Neural progenitor cell (in vitro differentiated cells): ENCODE results near the gene KRTAP2-1. TPM values are rescaled to one million over a fixed set of nuclear protein-coding genes. Genes with fewer than 3 reads are reported as not detected.

Source experiments
- DNase-seq: peaks from one replicate; pipeline ENCODE4 v3.0.0-alpha.2; 2016; ENCODE audit warnings: low spot score
- H2AFZ ChIP-seq: fragments of 200-600 bp; sonication (generic); replicated peaks from 2 replicates; pipeline ENCODE4 v1.6.1; 2016; ENCODE audit warnings: antibody characterized with exemption
- H3F3A ChIP-seq: fragments of 200-600 bp; sonication (generic); 2 replicates; pipeline ENCODE4 v1.6.1; 2016; ENCODE audit warnings: antibody characterized with exemption, low read depth
- H3K27ac ChIP-seq: fragments of 200-600 bp; sonication (generic); 2 replicates; pipeline ENCODE4 v1.5.1; 2016; ENCODE audit warnings: mild to moderate bottlenecking
- H3K27me3 ChIP-seq: fragments of 200-600 bp; sonication (generic); 2 replicates; pipeline ENCODE4 v1.6.1; 2016; ENCODE audit warnings: mild to moderate bottlenecking, moderate library complexity
- H3K36me3 ChIP-seq: fragments of 200-600 bp; sonication (generic); 2 replicates; pipeline ENCODE4 v1.5.1; 2016
- H3K4me1 ChIP-seq: fragments of 200-600 bp; sonication (generic); 2 replicates; pipeline ENCODE4 v1.6.1; 2016; ENCODE audit warnings: mixed run types
- H3K4me2 ChIP-seq: fragments of 200-600 bp; sonication (generic); 2 replicates; pipeline ENCODE4 v1.6.1; 2016
- H3K4me3 ChIP-seq: fragments of 200-600 bp; sonication (generic); 2 replicates; pipeline ENCODE4 v1.5.1; 2016
- H3K79me2 ChIP-seq: fragments of 200-600 bp; sonication (generic); 2 replicates; pipeline ENCODE4 v1.6.1; 2016; ENCODE audit warnings: low read depth
- H3K9ac ChIP-seq: fragments of 200-600 bp; sonication (generic); 2 replicates; pipeline ENCODE4 v1.6.1; 2016
- H3K9me3 ChIP-seq: fragments of 200-600 bp; sonication (generic); 2 replicates; pipeline ENCODE4 v1.5.1; 2016; ENCODE audit warnings: low read depth
- H4K20me1 ChIP-seq: fragments of 200-600 bp; sonication (generic); 2 replicates; pipeline ENCODE4 v1.6.1; 2016; ENCODE audit warnings: low read depth
- H3K27ac Mint-ChIP-seq: 3 replicates; pipeline ENCODE4 v1.8.0; 2021; ENCODE audit warnings: mixed read lengths
- H3K27me3 Mint-ChIP-seq: 2 replicates; pipeline ENCODE4 v1.8.0; 2022; ENCODE audit warnings: low read depth, mild to moderate bottlenecking, inconsistent platforms, moderate library complexity, mixed read lengths; ENCODE audit not compliant: insufficient read depth
- H3K36me3 Mint-ChIP-seq: 3 replicates; pipeline ENCODE4 v1.8.0; 2021; ENCODE audit warnings: mixed read lengths
- H3K4me1 Mint-ChIP-seq: 3 replicates; pipeline ENCODE4 v1.8.0; 2021; ENCODE audit warnings: mixed read lengths
- H3K4me3 Mint-ChIP-seq: 3 replicates; pipeline ENCODE4 v1.8.0; 2021; ENCODE audit warnings: mild to moderate bottlenecking, moderate library complexity, mixed read lengths
- H3K9me3 Mint-ChIP-seq: 3 replicates; pipeline ENCODE4 v1.8.0; 2020; ENCODE audit warnings: mixed read lengths
- EZH2 ChIP-seq: fragments of 200-600 bp; sonication (generic); IDR thresholded peaks from 2 replicates; pipeline ENCODE4 v1.6.1; 2017; ENCODE audit warnings: antibody characterized with exemption, mild to moderate bottlenecking, moderate library complexity
- EZH2phosphoT487 ChIP-seq: fragments of 200-600 bp; sonication (generic); IDR thresholded peaks from 2 replicates; pipeline ENCODE4 v1.6.1; 2017; ENCODE audit warnings: antibody characterized with exemption
- total RNA-seq: library from RNA; depleted of rRNA; stranded (reverse); fragments of >200 nt; gene quantifications from 2 replicates; pipeline ENCODE4 v1.2.3, GENCODE V29; 2015; ENCODE audit warnings: low replicate concordance
- TF ChIP-seq, protein P1 (sequence below): fragments of 200-600 bp; sonication (generic); IDR thresholded peaks from 2 replicates; pipeline ENCODE4 v1.5.1; 2017; ENCODE audit warnings: antibody characterized with exemption, mild to moderate bottlenecking

The KRTAP2-1 gene
- total RNA-seq, 1 donor from 2014 or later, result not detected

DNA sequence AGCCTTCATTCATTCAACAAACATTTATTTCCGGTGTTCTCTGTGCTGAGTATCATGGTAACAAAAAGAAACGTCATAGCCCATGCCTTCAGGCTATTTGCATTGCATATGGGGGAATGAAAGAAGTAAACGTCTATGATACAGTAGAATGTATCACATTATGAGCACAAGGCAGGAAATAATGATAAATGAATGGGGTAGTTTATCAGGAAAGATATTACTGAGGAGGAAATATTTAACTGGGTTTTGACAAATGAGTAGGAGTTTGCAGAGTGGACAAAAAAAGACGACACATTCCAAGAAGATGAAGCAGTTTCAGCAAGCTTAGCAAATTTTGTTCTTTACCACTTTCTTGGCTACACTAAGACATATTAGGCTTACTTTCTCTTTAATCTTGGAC lies 35.5 kb upstream of the KRTAP2-1 start:
- Histone ChIP-seq H3K9me3 (no peaks in the 10 kb centered on the region), H3K27me3 (no peaks in the 10 kb centered on the region), H3K36me3 (no peaks in the 10 kb centered on the region), H4K20me1 (no peaks in the 10 kb centered on the region), H3K4me1 (no peaks in the 10 kb centered on the region), H2AFZ (no peak overlapping the region), H3K4me2 (no peak overlapping the region), H3K9ac (no peak overlapping the region), H3F3A (no peaks in the 10 kb centered on the region), H3K79me2 (no peaks in the 10 kb centered on the region), H3K4me3 (no peak overlapping the region), H3K27ac (no peak overlapping the region)
- no peak overlapping the region for H3K27ac Mint-ChIP-seq
- no peak overlapping the region for H3K4me3 Mint-ChIP-seq
- no peaks in the 10 kb centered on the region for H3K36me3 Mint-ChIP-seq
- no peaks in the 10 kb centered on the region for H3K27me3 Mint-ChIP-seq
- TF ChIP-seq EZH2, result no peak
- TF ChIP-seq, protein P1, sequence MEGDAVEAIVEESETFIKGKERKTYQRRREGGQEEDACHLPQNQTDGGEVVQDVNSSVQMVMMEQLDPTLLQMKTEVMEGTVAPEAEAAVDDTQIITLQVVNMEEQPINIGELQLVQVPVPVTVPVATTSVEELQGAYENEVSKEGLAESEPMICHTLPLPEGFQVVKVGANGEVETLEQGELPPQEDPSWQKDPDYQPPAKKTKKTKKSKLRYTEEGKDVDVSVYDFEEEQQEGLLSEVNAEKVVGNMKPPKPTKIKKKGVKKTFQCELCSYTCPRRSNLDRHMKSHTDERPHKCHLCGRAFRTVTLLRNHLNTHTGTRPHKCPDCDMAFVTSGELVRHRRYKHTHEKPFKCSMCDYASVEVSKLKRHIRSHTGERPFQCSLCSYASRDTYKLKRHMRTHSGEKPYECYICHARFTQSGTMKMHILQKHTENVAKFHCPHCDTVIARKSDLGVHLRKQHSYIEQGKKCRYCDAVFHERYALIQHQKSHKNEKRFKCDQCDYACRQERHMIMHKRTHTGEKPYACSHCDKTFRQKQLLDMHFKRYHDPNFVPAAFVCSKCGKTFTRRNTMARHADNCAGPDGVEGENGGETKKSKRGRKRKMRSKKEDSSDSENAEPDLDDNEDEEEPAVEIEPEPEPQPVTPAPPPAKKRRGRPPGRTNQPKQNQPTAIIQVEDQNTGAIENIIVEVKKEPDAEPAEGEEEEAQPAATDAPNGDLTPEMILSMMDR, result no peak
- TF ChIP-seq EZH2phosphoT487, result no peak
- H3K9me3 Mint-ChIP-seq, result no peaks in the 10 kb centered on the region
- peaks cover 2% of the 10 kb centered on the region for H3K4me1 Mint-ChIP-seq
- no peak for DNase-seq

DNA sequence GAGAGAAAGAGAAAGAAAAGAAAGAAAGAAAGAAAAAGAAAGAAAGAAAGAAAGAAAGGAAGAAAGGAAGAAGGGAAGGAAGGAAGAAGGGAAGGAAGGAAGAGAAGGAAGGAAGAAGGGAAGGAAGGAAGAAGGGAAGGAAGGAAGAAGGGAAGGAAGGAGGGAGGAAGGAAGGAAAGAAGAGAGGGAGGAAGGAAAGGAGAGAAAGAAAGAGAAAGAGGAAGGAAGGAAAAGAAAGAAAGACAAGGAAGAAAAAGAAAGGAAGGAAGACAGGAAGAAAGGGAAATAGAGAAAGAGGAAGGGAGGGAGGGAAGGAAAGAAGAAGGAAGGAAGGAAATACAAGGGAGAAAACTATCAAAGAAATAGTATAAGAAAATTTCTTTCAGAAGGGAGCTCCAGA lies 29.7 kb upstream of the KRTAP2-1 start:
- Mint-ChIP-seq H3K27me3 (no peaks in the 10 kb centered on the region), H3K36me3 (no peaks in the 10 kb centered on the region), H3K4me3 (no peak overlapping the region), H3K9me3 (no peaks in the 10 kb centered on the region), H3K27ac (no peak overlapping the region), H3K4me1 (no peaks in the 10 kb centered on the region)
- H3F3A ChIP-seq, result no peaks in the 10 kb centered on the region
- no peak overlapping the region for H3K4me2 ChIP-seq
- no peaks in the 10 kb centered on the region for H3K4me1 ChIP-seq
- H3K27ac ChIP-seq, result no peak overlapping the region
- H3K79me2 ChIP-seq, result no peaks in the 10 kb centered on the region
- H3K36me3 ChIP-seq, result no peaks in the 10 kb centered on the region
- TF ChIP-seq EZH2phosphoT487 (no peak), EZH2 (no peak)
- TF ChIP-seq, protein P1, result no peak
- no peaks in the 10 kb centered on the region for H4K20me1 ChIP-seq
- no peak for DNase-seq
- H3K4me3 ChIP-seq, result no peak overlapping the region
- H3K9ac ChIP-seq, result no peak overlapping the region
- H3K27me3 ChIP-seq, result no peaks in the 10 kb centered on the region
- H3K9me3 ChIP-seq, result no peaks in the 10 kb centered on the region
- H2AFZ ChIP-seq, result no peak overlapping the region

- no peak for DNase-seq
- Histone ChIP-seq H3K27ac (no peak overlapping the region), H4K20me1 (no peaks in the 10 kb centered on the region), H3F3A (no peaks in the 10 kb centered on the region), H3K4me2 (no peak overlapping the region), H3K9ac (no peak overlapping the region), H3K4me1 (no peaks in the 10 kb centered on the region), H3K27me3 (no peaks in the 10 kb centered on the region), H3K4me3 (no peak overlapping the region), H3K9me3 (no peaks in the 10 kb centered on the region), H3K79me2 (no peaks in the 10 kb centered on the region), H3K36me3 (no peaks in the 10 kb centered on the region), H2AFZ (no peak overlapping the region)
- no peaks in the 10 kb centered on the region for H3K36me3 Mint-ChIP-seq
- H3K4me3 Mint-ChIP-seq, result no peak overlapping the region
- no peaks in the 10 kb centered on the region for H3K9me3 Mint-ChIP-seq
- H3K27ac Mint-ChIP-seq, result no peak overlapping the region
- TF ChIP-seq EZH2 (no peak), EZH2phosphoT487 (no peak)
- TF ChIP-seq, protein P1, result no peak
- H3K27me3 Mint-ChIP-seq, result no peaks in the 10 kb centered on the region
- no peaks in the 10 kb centered on the region for H3K4me1 Mint-ChIP-seq
Observed at GRCh38 chr17:41073676-41074075, 26.6 kb upstream of the KRTAP2-1 start.
